Embryonic facial prominence (tissue), 1 donor: ENCODE measurements around the gene AWAT2.

Experiments
- DNase-seq: peaks from one replicate; pipeline ENCODE4 v3.0.0-alpha.2; 2016; ENCODE audit errors: extremely low spot score

AWAT2 gene

GRCh38 chrX:69996113-69996468 lies 53.6 kb downstream of the AWAT2 start:
- no peak for DNase-seq

DNA sequence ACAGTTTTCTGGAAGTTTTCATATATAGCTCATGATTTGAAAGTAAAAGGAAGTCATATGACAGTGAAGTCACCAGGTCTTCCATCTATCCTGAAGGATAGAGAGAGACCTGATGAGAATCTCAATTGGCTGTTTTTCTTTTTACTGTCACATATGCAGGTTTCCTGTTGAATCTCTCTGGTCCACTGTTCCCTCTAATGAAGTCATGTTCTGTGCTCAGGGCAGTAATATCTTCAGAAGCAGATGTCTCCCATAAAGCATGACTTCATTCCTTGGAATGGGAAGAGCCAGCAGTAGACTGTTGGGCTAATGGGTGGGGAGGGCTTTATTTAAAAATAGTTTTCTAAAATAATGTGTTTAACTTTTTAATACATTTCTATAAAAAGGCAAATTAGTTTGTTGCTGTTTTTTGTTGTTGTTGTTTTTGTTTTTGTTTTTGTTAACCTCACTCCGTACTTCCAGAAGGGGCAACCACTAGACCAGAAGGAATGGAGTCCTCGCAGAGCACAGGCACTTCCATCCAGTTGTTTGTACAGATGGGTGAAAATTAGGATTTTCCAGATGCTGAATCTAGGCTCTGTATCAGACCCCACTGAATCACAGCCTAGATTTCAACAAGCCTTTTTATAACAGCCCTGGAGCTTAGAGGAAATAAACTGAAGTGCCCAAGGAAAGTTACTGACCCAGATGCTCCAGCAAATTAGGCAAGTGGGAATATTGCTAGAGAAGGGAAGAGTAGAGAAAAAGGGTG lies 54.2 kb downstream of the AWAT2 start:
- no peak for DNase-seq

GRCh38 chrX:69993494-69993893 lies 56.2 kb downstream of the AWAT2 start:
- DNase-seq: no peak

DNA sequence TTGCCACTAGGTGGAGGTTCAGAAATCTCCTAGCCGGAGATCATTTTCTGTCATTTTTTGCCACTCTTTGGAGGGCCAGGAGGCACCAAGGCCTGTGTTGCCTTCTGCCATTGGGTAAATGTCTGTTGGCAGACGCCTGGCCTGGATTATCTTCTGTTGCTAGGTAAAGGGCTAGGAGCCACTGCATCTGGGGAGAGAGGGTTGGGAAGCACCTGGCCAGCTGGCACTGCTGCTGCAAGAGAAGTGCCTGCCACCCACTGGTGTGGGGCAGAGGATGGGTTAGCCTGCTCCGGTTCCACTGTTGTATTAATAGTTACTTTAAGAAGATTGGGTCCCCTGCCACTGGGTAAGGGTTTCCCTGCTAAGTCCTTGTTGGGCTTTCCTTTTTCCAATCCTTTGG lies 58.1 kb downstream of the AWAT2 start:
- no peak for DNase-seq
